ENCODE results near the gene KIF3B.
A peak's percentile ranks its signal among the peaks of the same experiment; 100 is the strongest.
"Not testable (repeated sequence)": the region's sequence is repeated elsewhere in the genome, so short reads cannot be mapped to it uniquely, and the experiment has no call there.

KIF3B gene

DNA sequence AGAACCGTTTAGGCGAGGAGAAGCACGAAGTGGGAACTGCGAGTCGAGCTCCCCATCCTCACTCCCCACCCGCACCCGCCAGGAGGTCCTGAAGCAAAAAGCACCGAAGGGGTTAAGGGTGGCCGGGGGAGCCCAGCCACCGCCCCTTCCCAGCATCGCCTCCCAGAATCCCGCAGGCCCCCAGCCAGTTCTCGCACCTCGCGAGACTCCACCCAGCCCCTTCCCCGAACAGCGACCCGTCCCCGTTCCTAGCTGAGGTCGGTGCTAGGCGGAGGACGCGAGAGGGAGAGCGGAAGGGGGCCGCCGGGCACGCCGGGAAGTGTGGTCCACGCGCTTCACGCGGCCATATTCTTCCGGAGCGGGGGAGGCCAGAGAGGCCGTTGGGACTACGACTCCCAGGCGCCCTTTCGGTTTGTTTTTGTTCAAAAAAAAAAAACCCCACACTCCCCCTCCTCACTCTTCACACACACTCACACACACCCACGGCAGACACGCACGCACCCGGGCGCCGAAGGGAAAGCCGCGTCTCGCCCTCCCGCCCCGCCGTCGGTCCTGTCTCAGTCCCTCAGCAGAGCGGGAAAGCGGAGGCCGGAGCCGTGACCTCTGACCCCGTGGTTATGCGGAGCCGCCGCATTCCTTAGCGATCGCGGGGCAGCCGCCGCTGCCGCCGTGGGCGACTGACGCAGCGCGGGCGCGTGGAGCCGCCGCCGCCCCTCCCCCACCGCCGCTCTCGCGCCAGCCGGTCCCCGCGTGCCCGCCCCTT, 80.6 kb downstream of the KIF3B start, which contains the start of gene ASXL1:
Gene ASXL1 (plus strand): TSS at position 463 of the 763 bp plus-strand sequence. CDS start 445 bp downstream, outside the sequence.
- DNase-seq = peak; percentile 92

DNA sequence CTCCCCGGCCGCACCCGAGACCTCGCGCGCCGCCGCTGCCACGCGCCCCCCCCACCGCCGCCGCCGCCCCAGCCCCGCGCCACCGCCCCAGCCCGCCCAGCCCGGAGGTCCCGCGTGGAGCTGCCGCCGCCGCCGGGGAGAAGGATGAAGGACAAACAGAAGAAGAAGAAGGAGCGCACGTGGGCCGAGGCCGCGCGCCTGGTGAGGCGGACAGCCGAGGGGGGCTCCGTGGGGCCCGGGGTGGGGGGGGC, 81.1 kb downstream of the KIF3B start:
- DNase-seq = no peak

DNA sequence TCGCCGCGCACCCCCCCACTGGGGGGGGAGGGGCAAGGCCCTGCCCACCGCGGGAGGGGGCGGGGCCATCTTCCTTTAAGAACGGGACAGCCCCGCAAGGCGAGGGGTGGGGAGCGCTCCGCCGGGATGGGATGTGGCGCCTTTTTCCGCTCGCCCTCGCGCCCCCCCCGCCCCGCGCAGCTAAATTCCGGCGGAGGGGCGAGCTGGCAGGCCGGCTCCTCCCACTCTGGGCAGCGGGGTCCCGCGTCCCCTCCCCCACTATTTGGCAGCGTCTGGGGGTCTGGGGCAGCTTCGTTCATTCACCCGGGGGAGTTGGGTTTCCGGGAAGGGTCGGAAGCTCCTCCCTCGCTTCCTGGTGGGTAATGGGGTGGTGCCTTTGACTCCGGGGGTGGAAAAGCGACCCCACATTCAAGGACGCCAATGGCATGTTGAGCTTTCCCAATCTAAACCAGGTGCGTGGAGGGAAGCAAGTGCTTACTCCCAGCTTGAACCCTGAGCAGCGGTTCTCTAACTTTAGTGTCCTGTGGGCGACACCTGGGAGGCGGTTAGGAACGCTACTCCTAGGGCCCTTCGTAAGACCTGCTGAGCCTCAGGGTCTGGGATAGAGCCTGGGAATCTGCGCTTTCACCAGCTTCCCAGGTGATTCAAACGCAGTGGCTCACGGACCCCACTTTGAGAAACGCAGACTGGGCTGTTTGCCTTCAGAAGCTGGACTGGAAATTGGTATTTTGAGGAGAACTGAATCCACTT, 81.6 kb downstream of the KIF3B start:
- DNase-seq = peak; percentile 63

DNA sequence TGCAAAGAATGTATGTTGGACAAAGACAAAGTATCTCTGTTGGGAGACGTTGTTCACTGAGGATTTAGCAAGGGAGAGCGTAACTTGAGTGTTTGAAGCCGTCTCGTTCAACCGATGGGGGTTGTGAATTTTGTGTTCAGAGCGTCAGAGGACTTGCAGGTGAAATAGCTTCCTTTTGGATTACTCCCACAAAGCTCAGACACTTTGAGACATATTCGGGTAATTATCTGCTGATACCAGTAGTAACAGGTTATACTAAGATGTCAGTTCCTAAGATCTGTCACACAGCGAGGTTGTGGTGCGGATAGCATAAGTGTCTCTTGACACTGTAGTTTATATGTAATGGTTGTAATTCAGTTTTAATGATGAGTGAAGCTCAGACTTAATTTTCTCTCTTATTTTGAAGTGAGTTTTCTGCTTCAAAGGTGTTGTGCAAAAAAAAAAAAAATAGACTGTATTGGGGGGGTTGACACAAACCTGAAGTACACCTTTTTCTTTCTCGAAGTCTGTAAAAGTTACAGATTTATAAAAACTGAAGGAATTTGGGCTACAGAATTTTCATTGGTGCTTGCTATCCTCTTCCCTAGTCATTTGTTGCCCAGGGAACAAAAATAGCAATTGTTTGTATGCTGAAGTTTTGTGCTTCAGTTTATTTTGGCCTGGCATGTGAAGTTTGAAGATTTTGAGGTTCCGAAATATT, 82.3 kb downstream of the KIF3B start:
- DNase-seq = no peak

DNA sequence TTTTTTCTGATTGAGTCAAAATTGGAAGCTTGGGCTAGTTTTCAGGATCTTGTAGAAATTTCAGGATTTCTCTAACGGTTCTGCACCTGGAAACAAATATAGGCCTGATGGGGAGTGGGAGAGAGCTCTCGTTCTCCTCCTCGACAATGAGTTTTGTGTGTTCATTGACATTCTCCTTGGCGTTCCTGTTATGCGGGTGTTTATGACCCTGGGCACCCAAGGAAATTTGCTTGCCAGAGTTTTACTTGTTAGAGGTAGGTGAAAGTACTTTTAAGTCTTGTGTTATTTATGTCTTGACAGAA, 82.8 kb downstream of the KIF3B start:
- no peak for DNase-seq

DNA sequence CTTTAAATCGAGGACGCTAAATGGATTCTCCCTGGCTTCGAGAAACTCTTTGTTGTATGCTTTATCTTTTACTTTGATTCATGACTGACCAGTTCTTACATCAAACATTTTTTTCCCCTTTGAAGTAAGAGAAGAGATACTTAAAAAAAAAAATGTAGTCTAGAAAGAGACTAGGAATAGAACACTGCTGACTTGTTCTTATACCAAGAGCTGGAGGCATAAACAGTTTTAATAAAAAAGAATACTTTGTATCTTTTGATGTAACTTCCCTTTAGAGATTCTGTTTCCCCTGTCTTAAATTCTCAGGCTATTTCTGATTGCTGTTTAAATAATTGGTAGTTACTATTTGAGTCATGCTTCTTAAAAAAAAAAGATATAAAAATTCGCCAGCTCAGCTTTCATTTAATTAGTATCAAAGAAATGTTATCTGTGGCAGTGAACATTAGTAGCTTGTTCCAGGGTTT, 85.5 kb downstream of the KIF3B start:
- no peak for DNase-seq

DNA sequence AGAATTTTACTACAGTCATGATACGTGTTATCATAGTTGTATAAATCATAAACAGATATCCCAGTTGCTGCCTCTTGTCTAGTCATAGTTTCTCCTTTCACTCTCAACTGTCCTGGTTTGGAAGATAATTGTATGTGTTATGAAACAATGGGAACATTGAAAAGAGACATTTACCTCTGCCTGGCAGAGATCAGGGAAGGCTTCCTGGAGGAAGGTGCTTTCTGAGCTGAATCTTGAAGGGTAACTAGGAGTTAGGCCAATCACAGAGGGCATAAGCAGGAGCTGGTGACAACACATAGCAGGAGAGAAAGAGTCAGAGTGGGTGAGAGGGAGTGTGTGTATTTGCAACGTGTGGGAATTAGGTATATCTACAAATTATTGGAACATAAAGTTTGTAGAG, 86.0 kb downstream of the KIF3B start:
- no peak for DNase-seq

DNA sequence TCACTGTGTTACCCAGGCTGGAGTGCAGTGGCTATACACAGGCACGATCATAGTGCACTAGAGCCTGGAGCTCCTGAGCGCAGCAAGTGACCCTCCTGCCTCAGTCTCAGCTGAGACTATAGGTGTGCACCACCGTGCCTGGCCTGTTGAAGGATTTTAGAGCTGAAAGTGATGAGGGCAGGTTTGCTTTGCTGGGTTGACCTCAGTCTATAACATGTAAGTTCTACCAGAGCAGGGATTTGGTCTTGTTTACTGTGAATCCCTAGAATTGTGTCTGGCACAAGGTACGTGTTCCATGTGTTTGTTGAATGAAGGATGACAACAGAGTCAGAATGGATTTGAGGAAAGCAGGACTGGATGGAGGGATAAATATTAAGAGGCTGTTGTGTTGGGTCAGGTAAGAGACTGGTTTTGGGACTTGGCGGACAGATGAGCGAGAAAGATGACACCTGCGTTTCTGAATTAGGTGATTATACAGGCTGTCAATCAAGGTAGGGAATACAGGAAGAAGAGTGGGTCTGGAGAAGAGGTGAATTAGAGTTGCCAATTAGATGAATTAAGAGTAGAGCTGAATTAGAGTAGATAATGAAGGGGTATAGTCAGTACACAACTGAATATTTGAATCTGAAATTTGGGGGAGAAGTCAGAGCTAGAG, 87.2 kb downstream of the KIF3B start:
- no peak for DNase-seq

DNA sequence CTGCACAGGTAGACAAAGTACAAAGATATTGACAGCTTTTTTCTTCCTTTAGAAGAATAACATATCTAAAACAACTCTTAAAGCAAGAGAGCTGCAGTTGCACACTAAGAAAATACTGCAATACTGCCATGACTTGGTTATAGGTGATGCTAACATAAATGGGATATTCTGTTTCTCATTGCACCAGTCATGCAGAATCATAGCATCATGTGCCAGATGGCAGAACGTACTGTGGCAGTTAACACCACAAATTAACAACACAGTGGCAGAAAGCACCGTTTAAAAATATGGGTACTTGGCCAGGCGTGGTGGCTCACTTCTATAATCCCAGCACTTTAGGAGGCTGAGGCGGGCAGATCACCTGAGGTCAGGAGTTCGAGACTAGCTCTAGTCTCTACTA, 88.1 kb downstream of the KIF3B start:
- DNase-seq = no peak

DNA sequence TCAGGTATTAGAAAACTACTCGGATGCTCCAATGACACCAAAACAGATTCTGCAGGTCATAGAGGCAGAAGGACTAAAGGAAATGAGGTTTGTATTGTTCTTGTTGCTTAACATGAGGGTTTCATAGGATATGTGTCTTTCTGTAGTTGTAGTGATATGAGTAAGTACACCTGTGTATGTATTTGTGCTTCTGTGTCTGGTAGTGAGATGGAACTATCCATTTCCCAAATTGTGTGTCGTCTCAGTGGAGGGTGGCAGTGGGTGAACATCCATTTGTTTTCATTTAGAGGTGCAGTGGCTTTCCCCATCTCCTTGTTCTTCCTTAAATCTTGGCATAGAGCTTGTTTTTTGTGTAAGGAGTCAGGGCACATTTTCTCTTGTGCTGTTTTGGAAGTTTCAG, 88.9 kb downstream of the KIF3B start:
- no peak for DNase-seq

DNA sequence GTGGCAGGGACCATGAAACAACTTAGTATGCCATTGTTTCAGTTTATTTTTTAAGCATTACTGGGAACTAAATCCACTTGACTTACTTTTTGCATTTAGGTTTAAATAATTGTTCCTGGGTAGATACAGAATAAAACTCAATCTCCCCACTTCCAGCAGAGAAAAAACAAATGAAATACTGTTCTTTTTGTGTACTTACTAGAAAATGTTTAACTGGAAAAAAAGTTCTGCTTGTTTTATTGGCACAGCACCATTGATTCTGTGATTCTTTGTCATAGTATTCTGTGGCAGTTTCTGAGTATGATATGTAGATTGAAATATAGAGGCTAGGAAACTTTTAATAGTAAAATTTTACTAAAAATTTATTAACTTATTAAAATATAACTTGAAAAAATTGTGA, 90.9 kb downstream of the KIF3B start:
- DNase-seq = no peak

DNA sequence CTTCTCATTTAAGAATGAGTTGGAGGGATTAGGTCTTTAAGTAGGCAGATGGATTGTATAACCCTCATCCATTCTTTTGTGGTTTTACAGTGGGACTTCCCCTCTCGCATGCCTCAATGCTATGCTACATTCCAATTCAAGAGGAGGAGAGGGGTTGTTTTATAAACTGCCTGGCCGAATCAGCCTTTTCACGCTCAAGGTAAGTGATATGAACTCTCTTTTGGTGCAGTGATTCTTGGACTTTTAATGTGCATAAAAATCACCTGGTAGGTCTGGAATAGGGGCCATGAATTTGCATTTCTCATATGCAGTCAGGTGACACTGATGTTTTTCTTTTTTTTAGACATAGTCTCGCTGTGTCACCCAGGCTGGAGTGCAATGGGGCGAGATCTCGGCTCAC, 91.5 kb downstream of the KIF3B start:
- no peak for DNase-seq

DNA sequence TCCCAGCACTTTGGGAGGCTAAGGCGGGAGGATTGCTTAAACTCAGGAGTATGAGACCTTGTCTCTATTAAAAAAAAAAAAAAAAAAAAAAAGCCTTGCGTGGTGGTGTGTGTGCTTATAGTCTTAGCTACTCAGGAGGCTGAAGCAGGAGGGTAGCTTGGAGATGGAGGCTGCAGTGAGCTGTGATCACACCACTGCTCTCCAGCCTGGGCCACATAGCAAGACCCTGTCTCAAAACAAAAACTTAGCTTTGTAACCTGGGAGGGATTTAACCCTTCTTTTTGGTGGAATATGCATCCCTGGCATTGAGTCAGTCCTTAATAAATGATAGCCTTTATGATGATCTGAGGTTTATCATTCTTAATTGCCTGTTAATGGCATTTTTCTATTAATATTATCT, 93.4 kb downstream of the KIF3B start:
- DNase-seq = no peak

DNA sequence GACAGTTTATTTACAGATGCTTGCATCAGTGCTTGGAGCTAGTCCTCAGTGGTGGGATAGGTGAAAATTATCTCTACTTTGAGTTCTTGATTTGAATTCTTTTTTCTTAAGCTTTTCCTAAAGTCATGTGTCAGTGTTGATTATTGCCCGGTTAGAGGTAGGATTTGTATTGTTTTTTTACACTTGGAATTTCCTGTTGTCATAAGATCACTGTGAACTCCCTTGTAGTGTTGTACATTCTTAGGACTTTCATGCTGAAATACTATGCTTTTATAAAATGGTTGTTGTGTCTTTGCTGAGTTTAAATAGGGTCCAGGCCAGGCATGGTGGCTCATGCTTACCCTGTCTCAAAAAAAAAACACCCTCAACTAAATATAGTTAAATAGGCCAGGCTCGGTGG, 101.0 kb downstream of the KIF3B start:
- no peak for DNase-seq

DNA sequence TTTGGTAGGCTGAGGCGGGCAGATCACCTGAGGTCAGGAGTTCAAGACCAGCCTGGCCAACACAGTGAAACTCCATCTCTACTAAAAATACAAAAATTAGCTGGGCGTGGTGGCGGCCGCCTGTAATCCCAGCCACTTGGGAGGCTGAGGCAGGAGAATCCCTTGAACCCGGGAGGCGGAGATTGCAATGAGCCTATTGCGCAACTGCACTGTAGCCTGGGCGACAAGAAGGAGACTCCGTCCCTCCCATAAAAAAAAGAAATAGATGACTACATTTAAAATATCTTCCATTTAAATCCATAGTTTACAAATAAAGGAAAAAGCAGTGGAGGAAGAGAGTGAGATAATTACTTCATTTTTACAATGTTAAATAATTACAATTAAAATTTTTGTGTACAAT, 102.6 kb downstream of the KIF3B start:
- not testable (repeated sequence) for DNase-seq

DNA sequence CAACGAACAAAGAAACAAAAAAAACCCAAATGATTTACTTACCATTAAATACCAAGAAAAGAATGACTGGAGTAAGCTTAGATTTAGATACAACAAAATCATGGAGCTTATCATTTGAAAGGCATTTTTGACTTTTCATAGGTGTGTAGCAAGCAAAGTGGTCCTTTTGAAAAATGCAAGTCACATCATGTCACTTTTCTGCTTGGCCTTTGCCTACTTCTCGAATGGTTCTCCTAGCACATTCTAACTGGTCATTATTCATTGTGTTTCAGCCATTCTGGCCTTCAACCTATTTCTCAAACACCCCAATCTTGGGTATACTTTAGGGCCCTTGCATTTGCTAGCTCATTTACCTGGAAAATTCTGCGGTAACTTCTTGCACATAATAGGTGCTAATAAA, 103.3 kb downstream of the KIF3B start:
- no peak for DNase-seq

DNA sequence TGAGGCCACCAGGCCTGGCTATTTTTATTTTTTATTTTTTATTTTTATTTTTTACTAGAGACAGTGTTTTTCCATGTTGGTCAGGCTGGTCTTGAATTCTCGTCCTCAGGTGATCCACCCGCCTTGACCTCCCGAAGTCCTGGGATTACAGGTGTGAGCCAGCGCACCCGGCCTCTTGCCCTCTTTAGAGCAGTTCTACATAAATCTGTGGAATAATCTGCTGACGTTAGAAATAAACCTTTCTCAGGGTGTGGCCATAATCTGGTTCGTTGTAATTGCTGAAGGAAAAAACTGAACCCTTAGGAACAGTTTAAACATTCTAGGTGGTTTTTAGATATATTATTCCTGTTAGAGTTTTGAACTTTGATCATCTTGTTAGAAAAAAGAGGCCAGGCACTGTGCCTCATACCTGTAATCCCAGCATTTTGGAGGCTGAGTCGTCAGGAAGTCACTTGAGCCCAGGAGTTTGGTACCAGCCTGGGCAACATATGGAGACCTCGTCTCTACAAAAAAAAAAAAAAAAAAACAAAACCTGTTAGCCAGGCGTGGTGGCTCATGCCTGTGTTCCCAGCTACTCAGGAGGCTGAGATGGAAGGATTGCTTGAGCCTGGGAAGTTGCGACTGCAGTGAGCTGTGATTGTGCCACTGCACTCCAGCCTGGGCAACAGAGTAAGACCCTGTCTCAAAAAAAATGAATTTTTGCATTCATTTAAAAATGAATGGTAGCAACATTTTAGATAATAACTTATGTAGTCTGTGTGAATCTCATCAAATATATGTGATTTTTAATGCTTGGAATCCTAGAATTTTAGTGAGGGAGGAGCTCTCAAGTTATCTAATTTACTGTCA, 104.9 kb downstream of the KIF3B start:
- no peak for DNase-seq

DNA sequence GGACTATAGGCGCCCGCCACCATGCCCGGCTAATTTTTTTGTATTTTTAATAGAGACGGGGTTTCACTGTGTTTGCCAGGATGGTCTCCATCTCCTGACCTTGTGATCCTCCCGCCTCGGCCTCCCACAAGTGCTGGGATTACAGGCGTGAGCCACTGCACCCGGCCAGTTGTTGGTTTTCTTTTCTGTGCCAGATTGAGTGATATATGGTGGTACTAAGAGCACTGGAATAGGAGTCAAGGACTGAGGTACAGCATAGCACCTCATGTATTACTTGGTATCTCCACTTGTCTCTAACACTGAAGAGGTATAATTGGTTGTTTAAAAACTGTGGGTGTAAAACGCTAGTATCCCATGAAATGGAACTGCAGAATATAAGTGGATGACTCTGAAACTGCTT, 106.0 kb downstream of the KIF3B start:
- not testable (repeated sequence) for DNase-seq

Measured in effector CD4-positive, alpha-beta T cell (primary cell).